ENCODE results near the gene SMNDC1.

Gene SMNDC1

GRCh38 chr10:110312206-110312605 lies 7.5 kb upstream of the SMNDC1 start:
- H3K4me1 ChIP-seq (ENCODE audit: low read length), result 0 out of 2 replicates have a peak, but pooled peaks cover 13% of the 10 kb centered on the region
- TF ChIP-seq EZH2 (optimal IDR thresholded peaks at IDR 0.05; ENCODE audit: low read depth, low read length) (no peak), CTCF (IDR thresholded peaks at IDR 0.05; ENCODE audit: low read length) (no peak), EZH2phosphoT487 (IDR thresholded peaks at IDR 0.05; ENCODE audit: low read length) (no peak)
- no peak overlapping the region for H3K9ac ChIP-seq (ENCODE audit: low read length)

GRCh38 chr10:110311357-110311949 lies 6.7 kb upstream of the SMNDC1 start:
- Histone ChIP-seq H3K9ac (ENCODE audit: low read length) (no peak overlapping the region), H3K36me3 (replicated peaks; ENCODE audit: insufficient read depth, low read length) (no peaks in the 10 kb centered on the region), H3F3A (ENCODE audit: insufficient read depth, low read length) (no peaks in the 10 kb centered on the region), H3K9me3 (replicated peaks; ENCODE audit: insufficient read depth, low read length) (no peaks in the 10 kb centered on the region), H3K27ac (ENCODE audit: low read length) (no peak overlapping the region), H3K4me1 (ENCODE audit: low read length) (peaks cover 16% of the 10 kb centered on the region; the same call in 1 of the 2 replicates), H3K9me2 (replicated peaks; ENCODE audit: insufficient read depth, low read length) (no peaks in the 10 kb centered on the region), H2AFZ (ENCODE audit: low read length) (no peak overlapping the region), H4K20me1 (ENCODE audit: insufficient read depth, low read length) (no peaks in the 10 kb centered on the region), H3K4me2 (ENCODE audit: low read depth, low read length) (peak overlapping the region; percentile 12; the same call in 1 of the 2 replicates), H3K79me2 (ENCODE audit: low read length) (no peaks in the 10 kb centered on the region), H3K27me3 (replicated peaks; ENCODE audit: insufficient read depth, low read length) (no peaks in the 10 kb centered on the region), H3K4me3 (ENCODE audit: low read length) (no peak overlapping the region)
- no peak for TF ChIP-seq EZH2 (optimal IDR thresholded peaks at IDR 0.05; ENCODE audit: low read depth, low read length)
- no peak for TF ChIP-seq EZH2phosphoT487 (IDR thresholded peaks at IDR 0.05; ENCODE audit: low read length)
- peak; percentile 72 for TF ChIP-seq CTCF (IDR thresholded peaks at IDR 0.05; ENCODE audit: low read length)
- DNase-seq, result peak; percentile 72

More at GRCh38 chr10:110312206-110312605, 7.5 kb upstream of the SMNDC1 start:
- Histone ChIP-seq H3K36me3 (replicated peaks; ENCODE audit: insufficient read depth, low read length) (no peaks in the 10 kb centered on the region), H3K9me3 (replicated peaks; ENCODE audit: insufficient read depth, low read length) (no peaks in the 10 kb centered on the region), H3K27me3 (replicated peaks; ENCODE audit: insufficient read depth, low read length) (no peaks in the 10 kb centered on the region), H3K79me2 (ENCODE audit: low read length) (no peaks in the 10 kb centered on the region), H2AFZ (ENCODE audit: low read length) (no peak overlapping the region), H4K20me1 (ENCODE audit: insufficient read depth, low read length) (no peaks in the 10 kb centered on the region), H3K4me3 (ENCODE audit: low read length) (no peak overlapping the region), H3F3A (ENCODE audit: insufficient read depth, low read length) (no peaks in the 10 kb centered on the region), H3K27ac (ENCODE audit: low read length) (no peak overlapping the region), H3K9me2 (replicated peaks; ENCODE audit: insufficient read depth, low read length) (no peaks in the 10 kb centered on the region), H3K4me2 (ENCODE audit: low read depth, low read length) (no peak overlapping the region)
- DNase-seq, result no peak

- Histone ChIP-seq H2AFZ (ENCODE audit: low read length) (no peak overlapping the region), H3K9me2 (replicated peaks; ENCODE audit: insufficient read depth, low read length) (no peaks in the 10 kb centered on the region), H3K4me1 (ENCODE audit: low read length) (peaks cover 17% of the 10 kb centered on the region; the same call in 1 of the 2 replicates), H3K9me3 (replicated peaks; ENCODE audit: insufficient read depth, low read length) (no peaks in the 10 kb centered on the region), H3K27me3 (replicated peaks; ENCODE audit: insufficient read depth, low read length) (no peaks in the 10 kb centered on the region), H3K36me3 (replicated peaks; ENCODE audit: insufficient read depth, low read length) (no peaks in the 10 kb centered on the region), H4K20me1 (ENCODE audit: insufficient read depth, low read length) (no peaks in the 10 kb centered on the region), H3K4me2 (ENCODE audit: low read depth, low read length) (no peak overlapping the region), H3F3A (ENCODE audit: insufficient read depth, low read length) (peaks cover 3% of the 10 kb centered on the region; the same call in 1 of the 2 replicates), H3K79me2 (ENCODE audit: low read length) (no peaks in the 10 kb centered on the region), H3K9ac (ENCODE audit: low read length) (no peak overlapping the region), H3K27ac (ENCODE audit: low read length) (no peak overlapping the region), H3K4me3 (ENCODE audit: low read length) (no peak overlapping the region)
- no peak for TF ChIP-seq EZH2phosphoT487 (IDR thresholded peaks at IDR 0.05; ENCODE audit: low read length)
- TF ChIP-seq EZH2 (optimal IDR thresholded peaks at IDR 0.05; ENCODE audit: low read depth, low read length), result no peak
- no peak for TF ChIP-seq CTCF (IDR thresholded peaks at IDR 0.05; ENCODE audit: low read length)
- no peak for DNase-seq
Measured at GRCh38 chr10:110310741-110311140, 6.0 kb upstream of the SMNDC1 start.

Data from MM.1S (cell line).